HepG2 (cell line): Measurements from ENCODE around the gene M1AP. TPM values are rescaled to one million over a fixed set of nuclear protein-coding genes. Genes with fewer than 3 reads are reported as not detected.

Source experiments
- JDP2 ChIP-seq: sonication (generic); formaldehyde crosslinking; IDR thresholded peaks from 2 replicates; pipeline ENCODE4 v1.8.1; 2022; ENCODE audit warnings: missing genetic modification reagents, borderline replicate concordance
- MED13 ChIP-seq: sonication (generic); formaldehyde crosslinking; IDR thresholded peaks from 2 replicates; pipeline ENCODE4 v1.5.0; 2020; ENCODE audit warnings: missing genetic modification reagents
- MLLT10 ChIP-seq: sonication (generic); formaldehyde crosslinking; IDR thresholded peaks from 2 replicates; pipeline ENCODE4 v1.4.0; 2020; ENCODE audit warnings: missing genetic modification reagents
- RORA ChIP-seq: sonication (generic); formaldehyde crosslinking; IDR thresholded peaks from 2 replicates; pipeline ENCODE4 v1.5.0; 2020; ENCODE audit warnings: mild to moderate bottlenecking, missing genetic modification reagents, moderate library complexity
- ZNF552 ChIP-seq: sonication (generic); formaldehyde crosslinking; IDR thresholded peaks from 2 replicates; pipeline ENCODE4 v1.9.0; 2022; ENCODE audit warnings: missing genetic modification reagents, mild to moderate bottlenecking, borderline replicate concordance
- ZNF747 ChIP-seq: sonication (generic); formaldehyde crosslinking; IDR thresholded peaks from 2 replicates; pipeline ENCODE4 v1.8.1; 2023; ENCODE audit warnings: missing genetic modification reagents, mild to moderate bottlenecking, borderline replicate concordance
- polyA plus RNA-seq, 8 experiments: library from polyadenylated mRNA; depleted of rRNA in 3 of 8; stranded (reverse) in 7 of 8; unstranded in 1 of 8; fragments of >200 nt; fragmentation: Illumina TruSeq in 4 of 8; extraction: Trizol in 4 of 8; gene quantifications; 2 replicates each; pipeline versions ENCODE4 v1.2.1 to v1.2.3, GENCODE V29; 2011 to 2016; ENCODE audit warnings: low read depth in 4 of 8, missing spikeins in 1 of 8, mixed read lengths in 1 of 8; ENCODE audit not compliant: insufficient read depth in 1 of 8
- total RNA-seq, 5 experiments: library from RNA; depleted of rRNA; stranded (reverse); fragments of >200 nt; fragmentation: Illumina TruSeq; extraction: Trizol; gene quantifications; 2 replicates each; pipeline ENCODE4 v1.2.3, GENCODE V29; 2016; ENCODE audit warnings: low read depth in 1 of 5
- TF ChIP-seq, protein P1 (sequence below): IDR thresholded peaks from 2 replicates; pipeline ENCODE4 v1.6.1; 2016; ENCODE audit warnings: missing compliant biosample characterization, missing genetic modification reagents, borderline replicate concordance
- TF ChIP-seq, protein P2 (sequence below): sonication (generic); formaldehyde crosslinking; IDR thresholded peaks from one replicate; pipeline ENCODE4 v1.5.1; 2020; ENCODE audit warnings: mild to moderate bottlenecking, missing genetic modification reagents; ENCODE audit errors: not compliant biosample characterization
- TF ChIP-seq, protein P3 (sequence below): IDR thresholded peaks from 2 replicates; pipeline ENCODE4 v1.6.1; 2016; ENCODE audit warnings: low read depth, missing genetic modification reagents, missing compliant biosample characterization

Gene M1AP
- total and polyA plus RNA-seq, 2 of the 13 experiments (the other 11 are each of a cell fraction or from before 2014, with no cell fraction given), result not detected

DNA sequence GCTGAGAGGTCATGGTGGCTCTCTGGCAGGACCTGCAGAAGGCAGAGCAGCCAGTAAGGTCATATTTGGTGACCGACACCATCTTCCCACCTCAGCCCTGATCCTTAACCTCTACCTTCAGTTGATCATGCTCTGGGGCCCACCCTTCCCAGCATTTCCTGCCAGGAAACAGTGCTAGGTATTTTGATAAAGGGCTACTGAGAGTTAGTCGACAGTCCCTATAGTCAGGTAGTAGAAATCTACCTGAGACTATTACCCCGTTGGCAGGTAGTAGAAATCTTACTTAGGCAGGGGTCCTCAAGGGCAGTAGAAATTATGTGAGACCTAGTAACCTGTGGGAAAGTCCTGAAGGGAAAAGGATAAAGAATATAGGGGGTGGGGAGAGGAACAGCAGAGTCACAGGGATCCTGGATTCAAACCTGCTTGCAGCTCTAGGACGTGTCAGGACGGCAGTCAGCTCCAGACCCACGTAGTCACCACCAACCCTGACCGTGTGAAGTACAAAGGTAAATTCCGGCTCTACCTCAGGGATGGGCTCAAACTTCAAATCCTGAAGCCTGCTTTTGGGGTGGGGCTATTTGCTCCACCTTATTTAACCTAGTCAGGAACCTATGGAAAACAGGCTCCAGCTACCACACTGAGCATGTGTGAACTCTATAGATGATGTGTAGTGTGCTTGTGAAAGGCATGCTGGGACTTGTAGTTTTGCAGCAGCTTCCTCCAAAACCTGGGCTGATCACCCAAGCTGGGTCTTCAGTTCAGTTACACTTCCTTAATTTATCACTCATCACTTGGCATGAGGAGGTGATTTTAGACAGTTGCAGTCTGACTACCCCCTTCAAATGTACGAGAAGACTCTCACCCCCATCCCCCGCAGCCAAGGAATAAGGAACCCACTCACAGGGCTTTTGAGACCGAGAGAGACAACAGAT, 122.1 kb downstream of the M1AP start, which contains the start of gene DQX1 (continued):
- TF ChIP-seq, protein P1, sequence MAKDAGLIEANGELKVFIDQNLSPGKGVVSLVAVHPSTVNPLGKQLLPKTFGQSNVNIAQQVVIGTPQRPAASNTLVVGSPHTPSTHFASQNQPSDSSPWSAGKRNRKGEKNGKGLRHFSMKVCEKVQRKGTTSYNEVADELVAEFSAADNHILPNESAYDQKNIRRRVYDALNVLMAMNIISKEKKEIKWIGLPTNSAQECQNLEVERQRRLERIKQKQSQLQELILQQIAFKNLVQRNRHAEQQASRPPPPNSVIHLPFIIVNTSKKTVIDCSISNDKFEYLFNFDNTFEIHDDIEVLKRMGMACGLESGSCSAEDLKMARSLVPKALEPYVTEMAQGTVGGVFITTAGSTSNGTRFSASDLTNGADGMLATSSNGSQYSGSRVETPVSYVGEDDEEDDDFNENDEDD (CRISPR knock-in tag), result peak; percentile 58; the same call in 1 of the 2 replicates
- TF ChIP-seq MED13 (CRISPR knock-in tag) (no peak), MLLT10 (CRISPR knock-in tag) (no peak), RORA (CRISPR knock-in tag) (no peak), ZNF747 (CRISPR knock-in tag) (peak; percentile 70), ZNF552 (CRISPR knock-in tag) (no peak), JDP2 (no peak)
- TF ChIP-seq, protein P2, sequence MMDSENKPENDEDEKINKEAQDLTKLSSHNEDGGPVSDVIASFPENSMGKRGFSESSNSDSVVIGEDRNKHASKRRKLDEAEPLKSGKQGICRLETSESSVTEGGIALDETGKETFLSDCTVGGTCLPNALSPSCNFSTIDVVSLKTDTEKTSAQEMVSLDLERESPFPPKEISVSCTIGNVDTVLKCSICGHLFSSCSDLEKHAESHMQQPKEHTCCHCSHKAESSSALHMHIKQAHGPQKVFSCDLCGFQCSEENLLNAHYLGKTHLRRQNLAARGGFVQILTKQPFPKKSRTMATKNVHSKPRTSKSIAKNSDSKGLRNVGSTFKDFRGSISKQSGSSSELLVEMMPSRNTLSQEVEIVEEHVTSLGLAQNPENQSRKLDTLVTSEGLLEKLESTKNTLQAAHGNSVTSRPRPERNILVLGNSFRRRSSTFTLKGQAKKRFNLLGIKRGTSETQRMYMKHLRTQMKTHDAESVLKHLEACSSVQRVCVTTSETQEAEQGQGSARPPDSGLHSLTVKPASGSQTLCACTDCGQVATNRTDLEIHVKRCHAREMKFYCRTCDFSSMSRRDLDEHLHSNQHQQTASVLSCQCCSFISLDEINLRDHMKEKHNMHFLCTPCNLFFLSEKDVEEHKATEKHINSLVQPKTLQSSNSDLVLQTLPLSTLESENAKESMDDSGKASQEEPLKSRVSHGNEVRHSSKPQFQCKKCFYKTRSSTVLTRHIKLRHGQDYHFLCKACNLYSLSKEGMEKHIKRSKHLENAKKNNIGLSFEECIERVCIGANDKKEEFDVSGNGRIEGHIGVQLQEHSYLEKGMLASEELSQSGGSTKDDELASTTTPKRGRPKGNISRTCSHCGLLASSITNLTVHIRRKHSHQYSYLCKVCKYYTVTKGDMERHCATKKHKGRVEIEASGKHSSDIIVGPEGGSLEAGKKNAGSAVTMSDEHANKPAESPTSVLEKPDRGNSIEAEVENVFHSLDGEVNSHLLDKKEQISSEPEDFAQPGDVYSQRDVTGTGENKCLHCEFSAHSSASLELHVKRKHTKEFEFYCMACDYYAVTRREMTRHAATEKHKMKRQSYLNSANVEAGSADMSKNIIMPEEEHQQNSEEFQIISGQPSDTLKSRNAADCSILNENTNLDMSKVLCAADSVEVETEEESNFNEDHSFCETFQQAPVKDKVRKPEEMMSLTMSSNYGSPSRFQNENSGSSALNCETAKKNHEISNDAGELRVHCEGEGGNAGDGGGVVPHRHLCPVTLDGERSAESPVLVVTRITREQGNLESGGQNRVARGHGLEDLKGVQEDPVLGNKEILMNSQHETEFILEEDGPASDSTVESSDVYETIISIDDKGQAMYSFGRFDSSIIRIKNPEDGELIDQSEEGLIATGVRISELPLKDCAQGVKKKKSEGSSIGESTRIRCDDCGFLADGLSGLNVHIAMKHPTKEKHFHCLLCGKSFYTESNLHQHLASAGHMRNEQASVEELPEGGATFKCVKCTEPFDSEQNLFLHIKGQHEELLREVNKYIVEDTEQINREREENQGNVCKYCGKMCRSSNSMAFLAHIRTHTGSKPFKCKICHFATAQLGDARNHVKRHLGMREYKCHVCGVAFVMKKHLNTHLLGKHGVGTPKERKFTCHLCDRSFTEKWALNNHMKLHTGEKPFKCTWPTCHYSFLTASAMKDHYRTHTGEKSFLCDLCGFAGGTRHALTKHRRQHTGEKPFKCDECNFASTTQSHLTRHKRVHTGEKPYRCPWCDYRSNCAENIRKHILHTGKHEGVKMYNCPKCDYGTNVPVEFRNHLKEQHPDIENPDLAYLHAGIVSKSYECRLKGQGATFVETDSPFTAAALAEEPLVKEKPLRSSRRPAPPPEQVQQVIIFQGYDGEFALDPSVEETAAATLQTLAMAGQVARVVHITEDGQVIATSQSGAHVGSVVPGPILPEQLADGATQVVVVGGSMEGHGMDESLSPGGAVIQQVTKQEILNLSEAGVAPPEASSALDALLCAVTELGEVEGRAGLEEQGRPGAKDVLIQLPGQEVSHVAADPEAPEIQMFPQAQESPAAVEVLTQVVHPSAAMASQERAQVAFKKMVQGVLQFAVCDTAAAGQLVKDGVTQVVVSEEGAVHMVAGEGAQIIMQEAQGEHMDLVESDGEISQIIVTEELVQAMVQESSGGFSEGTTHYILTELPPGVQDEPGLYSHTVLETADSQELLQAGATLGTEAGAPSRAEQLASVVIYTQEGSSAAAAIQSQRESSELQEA (CRISPR knock-in tag), result peak; percentile 35
- TF ChIP-seq, protein P3, sequence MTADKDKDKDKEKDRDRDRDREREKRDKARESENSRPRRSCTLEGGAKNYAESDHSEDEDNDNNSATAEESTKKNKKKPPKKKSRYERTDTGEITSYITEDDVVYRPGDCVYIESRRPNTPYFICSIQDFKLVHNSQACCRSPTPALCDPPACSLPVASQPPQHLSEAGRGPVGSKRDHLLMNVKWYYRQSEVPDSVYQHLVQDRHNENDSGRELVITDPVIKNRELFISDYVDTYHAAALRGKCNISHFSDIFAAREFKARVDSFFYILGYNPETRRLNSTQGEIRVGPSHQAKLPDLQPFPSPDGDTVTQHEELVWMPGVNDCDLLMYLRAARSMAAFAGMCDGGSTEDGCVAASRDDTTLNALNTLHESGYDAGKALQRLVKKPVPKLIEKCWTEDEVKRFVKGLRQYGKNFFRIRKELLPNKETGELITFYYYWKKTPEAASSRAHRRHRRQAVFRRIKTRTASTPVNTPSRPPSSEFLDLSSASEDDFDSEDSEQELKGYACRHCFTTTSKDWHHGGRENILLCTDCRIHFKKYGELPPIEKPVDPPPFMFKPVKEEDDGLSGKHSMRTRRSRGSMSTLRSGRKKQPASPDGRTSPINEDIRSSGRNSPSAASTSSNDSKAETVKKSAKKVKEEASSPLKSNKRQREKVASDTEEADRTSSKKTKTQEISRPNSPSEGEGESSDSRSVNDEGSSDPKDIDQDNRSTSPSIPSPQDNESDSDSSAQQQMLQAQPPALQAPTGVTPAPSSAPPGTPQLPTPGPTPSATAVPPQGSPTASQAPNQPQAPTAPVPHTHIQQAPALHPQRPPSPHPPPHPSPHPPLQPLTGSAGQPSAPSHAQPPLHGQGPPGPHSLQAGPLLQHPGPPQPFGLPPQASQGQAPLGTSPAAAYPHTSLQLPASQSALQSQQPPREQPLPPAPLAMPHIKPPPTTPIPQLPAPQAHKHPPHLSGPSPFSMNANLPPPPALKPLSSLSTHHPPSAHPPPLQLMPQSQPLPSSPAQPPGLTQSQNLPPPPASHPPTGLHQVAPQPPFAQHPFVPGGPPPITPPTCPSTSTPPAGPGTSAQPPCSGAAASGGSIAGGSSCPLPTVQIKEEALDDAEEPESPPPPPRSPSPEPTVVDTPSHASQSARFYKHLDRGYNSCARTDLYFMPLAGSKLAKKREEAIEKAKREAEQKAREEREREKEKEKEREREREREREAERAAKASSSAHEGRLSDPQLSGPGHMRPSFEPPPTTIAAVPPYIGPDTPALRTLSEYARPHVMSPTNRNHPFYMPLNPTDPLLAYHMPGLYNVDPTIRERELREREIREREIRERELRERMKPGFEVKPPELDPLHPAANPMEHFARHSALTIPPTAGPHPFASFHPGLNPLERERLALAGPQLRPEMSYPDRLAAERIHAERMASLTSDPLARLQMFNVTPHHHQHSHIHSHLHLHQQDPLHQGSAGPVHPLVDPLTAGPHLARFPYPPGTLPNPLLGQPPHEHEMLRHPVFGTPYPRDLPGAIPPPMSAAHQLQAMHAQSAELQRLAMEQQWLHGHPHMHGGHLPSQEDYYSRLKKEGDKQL, result peak; percentile 10; the same call in 1 of the 2 replicates
